Subcutaneous abdominal adipose tissue (tissue), 5 donors: ENCODE results near the gene UIMC1.

Experiments used
- H3K27ac ChIP-seq: one replicate; pipeline ENCODE4 v1.7.0; 2013; ENCODE audit warnings: low read depth, mild to moderate bottlenecking, inconsistent platforms, low read length, moderate library complexity
- H3K27me3 ChIP-seq, 5 donors: one replicate each; pipeline ENCODE4 v1.7.0; 2013; ENCODE audit warnings: low read length in 5 of 5, inconsistent platforms in 1 of 5; ENCODE audit not compliant: control insufficient read depth in 5 of 5, insufficient read depth in 4 of 5
- H3K36me3 ChIP-seq, 5 donors: one replicate each; pipeline ENCODE4 v1.7.0; 2013; ENCODE audit warnings: low read length in 5 of 5; ENCODE audit not compliant: control insufficient read depth in 5 of 5, insufficient read depth in 5 of 5
- H3K4me1 ChIP-seq, 5 donors: one replicate each; pipeline ENCODE4 v1.7.0; 2013; ENCODE audit warnings: low read length in 5 of 5, mild to moderate bottlenecking in 3 of 5, moderate library complexity in 1 of 5; ENCODE audit not compliant: control insufficient read depth in 5 of 5, insufficient read depth in 5 of 5
- H3K4me3 ChIP-seq, 5 donors: one replicate each; pipeline ENCODE4 v1.7.0; 2013; ENCODE audit warnings: low read length in 5 of 5, low read depth in 1 of 5
- H3K9ac ChIP-seq, 5 donors: one replicate each; pipeline ENCODE4 v1.7.0; 2013; ENCODE audit warnings: low read length in 5 of 5, mild to moderate bottlenecking in 4 of 5, moderate library complexity in 3 of 5
- H3K9me3 ChIP-seq, 5 donors: one replicate each; pipeline ENCODE4 v1.7.0; 2013; ENCODE audit warnings: low read length in 5 of 5; ENCODE audit not compliant: control insufficient read depth in 5 of 5
- donor health status: healthy.
- donor health status: healthy.
- donor health status: healthy.
- donor health status: healthy.
- donor health status: healthy.

UIMC1 gene

GRCh38 chr5:176943816-176944215 is 62.8 kb downstream of the UIMC1 start:
- H3K9ac ChIP-seq = no peak overlapping the region
- no peak overlapping the region for H3K27ac ChIP-seq
- peaks cover 5 to 11% (median 6%) of the 10 kb centered on the region in 5 donors for H3K4me1 ChIP-seq
- H3K9me3 ChIP-seq = no peaks in the 10 kb centered on the region
- no peak overlapping the region for H3K4me3 ChIP-seq
- H3K36me3 ChIP-seq = peaks cover 34 to 50% (median 39%) of the 10 kb centered on the region in 5 donors
- no peaks in the 10 kb centered on the region for H3K27me3 ChIP-seq

- Histone ChIP-seq H3K36me3 (peaks cover 37 to 48% (median 42%) of the 10 kb centered on the region in 5 donors), H3K27ac (no peak overlapping the region), H3K4me1 (peaks cover 0 to 7% (median 0%) of the 10 kb centered on the region in 5 donors), H3K9ac (no peak overlapping the region), H3K4me3 (no peak overlapping the region), H3K27me3 (no peaks in the 10 kb centered on the region), H3K9me3 (no peaks in the 10 kb centered on the region)
Observed at GRCh38 chr5:176941951-176942350, 64.6 kb downstream of the UIMC1 start.

GRCh38 chr5:176938472-176938871 is 68.1 kb downstream of the UIMC1 start:
- Histone ChIP-seq H3K27me3 (no peaks in the 10 kb centered on the region), H3K9me3 (no peaks in the 10 kb centered on the region), H3K36me3 (peaks cover 24 to 42% (median 30%) of the 10 kb centered on the region in 5 donors), H3K4me3 (no peak overlapping the region), H3K9ac (no peak overlapping the region), H3K4me1 (peaks cover 0 to 26% (median 9%) of the 10 kb centered on the region in 5 donors), H3K27ac (no peak overlapping the region)

- Histone ChIP-seq H3K4me3 (no peak overlapping the region), H3K9me3 (no peaks in the 10 kb centered on the region), H3K36me3 (peaks cover 34 to 38% (median 36%) of the 10 kb centered on the region in 5 donors), H3K27ac (no peak overlapping the region), H3K4me1 (peaks cover 0 to 19% (median 9%) of the 10 kb centered on the region in 5 donors), H3K27me3 (no peaks in the 10 kb centered on the region), H3K9ac (no peak overlapping the region)
Observed at GRCh38 chr5:176935017-176935416, 71.6 kb downstream of the UIMC1 start.

- H3K27me3 ChIP-seq = no peaks in the 10 kb centered on the region
Observed at GRCh38 chr5:176934309-176934930, 72.2 kb downstream of the UIMC1 start.

GRCh38 chr5:176929654-176930053 is 76.9 kb downstream of the UIMC1 start:
- H3K36me3 ChIP-seq = peaks cover 18 to 39% (median 23%) of the 10 kb centered on the region in 5 donors
- H3K9ac ChIP-seq = no peak overlapping the region
- no peaks in the 10 kb centered on the region for H3K9me3 ChIP-seq
- H3K27ac ChIP-seq = no peak overlapping the region
- H3K4me3 ChIP-seq = no peak overlapping the region
- H3K4me1 ChIP-seq = no peaks in the 10 kb centered on the region
- H3K27me3 ChIP-seq = no peaks in the 10 kb centered on the region

More at GRCh38 chr5:176934309-176934930, 72.2 kb downstream of the UIMC1 start:
- Histone ChIP-seq H3K9me3 (no peaks in the 10 kb centered on the region), H3K9ac (no peak overlapping the region), H3K4me1 (peaks cover 0 to 19% (median 9%) of the 10 kb centered on the region in 5 donors), H3K36me3 (peaks cover 30 to 36% (median 32%) of the 10 kb centered on the region in 5 donors), H3K4me3 (no peak overlapping the region), H3K27ac (no peak overlapping the region)

GRCh38 chr5:176927562-176927961 is 79.0 kb downstream of the UIMC1 start:
- Histone ChIP-seq H3K36me3 (peaks cover 12 to 24% (median 18%) of the 10 kb centered on the region in 5 donors), H3K4me3 (no peak overlapping the region), H3K9ac (no peak overlapping the region), H3K4me1 (no peaks in the 10 kb centered on the region), H3K27ac (no peak overlapping the region), H3K9me3 (no peaks in the 10 kb centered on the region), H3K27me3 (no peaks in the 10 kb centered on the region)

GRCh38 chr5:176922817-176923216 is 83.8 kb downstream of the UIMC1 start:
- Histone ChIP-seq H3K27ac (no peak overlapping the region), H3K36me3 (peaks cover 2 to 13% (median 8%) of the 10 kb centered on the region in 5 donors), H3K27me3 (no peaks in the 10 kb centered on the region), H3K9me3 (no peaks in the 10 kb centered on the region), H3K4me3 (no peak overlapping the region), H3K4me1 (no peaks in the 10 kb centered on the region), H3K9ac (no peak overlapping the region)

- peaks cover 2 to 16% (median 8%) of the 10 kb centered on the region in 5 donors for H3K36me3 ChIP-seq
- H3K4me3 ChIP-seq = no peak overlapping the region
- no peaks in the 10 kb centered on the region for H3K9me3 ChIP-seq
Observed at GRCh38 chr5:176921714-176922113, 84.9 kb downstream of the UIMC1 start.

GRCh38 chr5:176918613-176919012 is 88.0 kb downstream of the UIMC1 start:
- H3K36me3 ChIP-seq = peaks cover 5 to 27% (median 17%) of the 10 kb centered on the region in 5 donors
- no peaks in the 10 kb centered on the region for H3K9me3 ChIP-seq
- H3K27me3 ChIP-seq = no peaks in the 10 kb centered on the region
- no peaks in the 10 kb centered on the region for H3K4me1 ChIP-seq
- H3K4me3 ChIP-seq = no peak overlapping the region
- no peak overlapping the region for H3K27ac ChIP-seq
- no peak overlapping the region for H3K9ac ChIP-seq

More at GRCh38 chr5:176921714-176922113, 84.9 kb downstream of the UIMC1 start:
- no peak overlapping the region for H3K9ac ChIP-seq
- no peak overlapping the region for H3K27ac ChIP-seq
- no peaks in the 10 kb centered on the region for H3K4me1 ChIP-seq
- H3K27me3 ChIP-seq = no peaks in the 10 kb centered on the region
